ENCODE data around the gene ELP1. TPM values are rescaled to one million over a fixed set of nuclear protein-coding genes. Genes with fewer than 3 reads are reported as not detected.
"Not testable (repeated sequence)": the region's sequence is repeated elsewhere in the genome, so short reads cannot be mapped to it uniquely, and the experiment has no call there.

The ELP1 gene
- total RNA-seq, 1 experiment from 2014 or later, result 27.9 TPM

DNA sequence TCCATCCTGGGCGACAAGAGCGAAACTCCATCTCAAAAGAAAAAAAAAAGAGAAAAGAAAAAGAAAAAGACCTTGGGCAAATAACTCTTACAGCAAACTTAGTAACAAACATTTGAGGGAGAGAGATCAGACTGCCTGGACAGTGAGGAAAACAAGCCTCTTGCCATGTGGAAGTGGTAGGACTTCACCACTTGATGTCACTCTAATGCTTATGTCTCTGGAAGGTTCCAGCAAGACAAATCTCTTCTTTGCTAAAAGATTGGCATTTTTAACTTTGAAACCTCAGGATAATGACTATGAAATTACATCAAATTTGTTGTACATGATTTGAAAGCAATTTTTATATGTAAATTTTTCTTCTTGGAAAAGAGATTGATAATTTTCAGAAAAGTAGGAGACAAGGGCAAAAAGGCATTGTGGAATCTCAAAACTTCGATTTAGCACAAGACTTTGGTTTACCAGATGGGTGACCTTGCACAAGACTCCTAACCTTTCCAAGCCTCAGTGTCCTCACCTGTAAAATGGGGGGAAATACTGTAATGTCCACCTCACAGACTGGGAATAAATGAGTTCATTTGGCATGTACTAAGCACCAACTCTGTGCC, 83.5 kb downstream of the ELP1 start (continued):
- TF ChIP-seq, protein P1, sequence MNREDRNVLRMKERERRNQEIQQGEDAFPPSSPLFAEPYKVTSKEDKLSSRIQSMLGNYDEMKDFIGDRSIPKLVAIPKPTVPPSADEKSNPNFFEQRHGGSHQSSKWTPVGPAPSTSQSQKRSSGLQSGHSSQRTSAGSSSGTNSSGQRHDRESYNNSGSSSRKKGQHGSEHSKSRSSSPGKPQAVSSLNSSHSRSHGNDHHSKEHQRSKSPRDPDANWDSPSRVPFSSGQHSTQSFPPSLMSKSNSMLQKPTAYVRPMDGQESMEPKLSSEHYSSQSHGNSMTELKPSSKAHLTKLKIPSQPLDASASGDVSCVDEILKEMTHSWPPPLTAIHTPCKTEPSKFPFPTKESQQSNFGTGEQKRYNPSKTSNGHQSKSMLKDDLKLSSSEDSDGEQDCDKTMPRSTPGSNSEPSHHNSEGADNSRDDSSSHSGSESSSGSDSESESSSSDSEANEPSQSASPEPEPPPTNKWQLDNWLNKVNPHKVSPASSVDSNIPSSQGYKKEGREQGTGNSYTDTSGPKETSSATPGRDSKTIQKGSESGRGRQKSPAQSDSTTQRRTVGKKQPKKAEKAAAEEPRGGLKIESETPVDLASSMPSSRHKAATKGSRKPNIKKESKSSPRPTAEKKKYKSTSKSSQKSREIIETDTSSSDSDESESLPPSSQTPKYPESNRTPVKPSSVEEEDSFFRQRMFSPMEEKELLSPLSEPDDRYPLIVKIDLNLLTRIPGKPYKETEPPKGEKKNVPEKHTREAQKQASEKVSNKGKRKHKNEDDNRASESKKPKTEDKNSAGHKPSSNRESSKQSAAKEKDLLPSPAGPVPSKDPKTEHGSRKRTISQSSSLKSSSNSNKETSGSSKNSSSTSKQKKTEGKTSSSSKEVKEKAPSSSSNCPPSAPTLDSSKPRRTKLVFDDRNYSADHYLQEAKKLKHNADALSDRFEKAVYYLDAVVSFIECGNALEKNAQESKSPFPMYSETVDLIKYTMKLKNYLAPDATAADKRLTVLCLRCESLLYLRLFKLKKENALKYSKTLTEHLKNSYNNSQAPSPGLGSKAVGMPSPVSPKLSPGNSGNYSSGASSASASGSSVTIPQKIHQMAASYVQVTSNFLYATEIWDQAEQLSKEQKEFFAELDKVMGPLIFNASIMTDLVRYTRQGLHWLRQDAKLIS (CRISPR knock-in tag; IDR thresholded peaks at IDR 0.05; ENCODE audit: borderline replicate concordance), result no peak
- TF ChIP-seq GABPB1 (CRISPR knock-in tag; IDR thresholded peaks at IDR 0.05) (no peak), ZNF671 (CRISPR knock-in tag; IDR thresholded peaks at IDR 0.05) (no peak), ZNF121 (CRISPR knock-in tag; IDR thresholded peaks at IDR 0.05) (no peak), CREB1 (CRISPR knock-in tag; IDR thresholded peaks at IDR 0.05) (no peak), TP53 (CRISPR knock-in tag; IDR thresholded peaks at IDR 0.05) (no peak), IRF2 (CRISPR knock-in tag; IDR thresholded peaks at IDR 0.05; ENCODE audit: borderline replicate concordance, low read depth) (no peak)

DNA sequence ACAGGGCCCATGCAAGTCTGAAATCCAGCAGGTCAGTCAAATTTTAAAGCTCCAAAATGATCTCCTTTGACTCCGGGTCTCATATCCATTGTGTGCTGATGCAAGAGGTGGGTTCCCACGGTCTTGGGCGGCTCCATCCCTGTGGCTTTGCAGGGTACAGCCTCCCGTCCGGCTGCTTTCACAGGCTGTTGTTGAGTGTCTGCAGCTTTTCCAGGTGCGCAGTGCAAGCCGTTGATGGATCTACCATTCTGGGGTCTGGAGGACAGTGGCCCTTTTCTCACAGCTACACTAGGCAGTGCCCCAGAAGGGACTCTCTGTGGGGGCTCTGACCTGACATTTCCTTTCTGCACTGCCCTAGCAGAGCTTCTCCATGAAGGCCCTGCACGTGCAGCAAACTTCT, 85.6 kb downstream of the ELP1 start:
- H3K4me1 Mint-ChIP-seq; ATAC-seq; CTCF ChIA-PET; H3K4me3 Mint-ChIP-seq; H3K27me3 Mint-ChIP-seq (ENCODE audit: low read depth); H3K36me3 Mint-ChIP-seq; DNase-seq (ENCODE audit: low spot score); H3K27ac Mint-ChIP-seq; POLR2A ChIA-PET; H3K9me3 Mint-ChIP-seq: not testable (repeated sequence)

DNA sequence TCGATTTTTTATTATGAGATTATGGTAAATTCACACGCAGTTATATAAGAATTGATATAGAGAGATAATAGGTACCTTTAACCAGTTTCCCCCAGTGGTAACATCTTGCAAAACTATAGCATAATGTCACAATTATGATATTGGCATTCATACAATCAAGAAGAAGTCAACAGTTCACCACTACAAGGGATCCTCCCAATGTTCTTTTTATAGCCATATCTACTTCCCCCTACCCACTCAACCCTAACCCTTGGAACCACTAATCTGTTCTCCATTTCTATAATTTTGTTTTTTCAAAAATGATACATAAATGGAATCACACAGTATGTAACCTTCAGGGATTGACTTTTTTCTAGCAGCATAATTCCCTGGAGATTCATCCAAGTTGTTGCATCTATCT, 88.0 kb downstream of the ELP1 start:
- ChIA-PET POLR2A (no interaction called here), CTCF (no interaction called here)
- no peak overlapping the region for H3K27ac Mint-ChIP-seq
- H3K4me1 Mint-ChIP-seq, result peaks cover 9% of the 10 kb centered on the region; the same call in 1 of the 2 replicates
- H3K9me3 Mint-ChIP-seq, result no peaks in the 10 kb centered on the region
- no peak for DNase-seq (ENCODE audit: low spot score)
- no peak for ATAC-seq
- H3K36me3 Mint-ChIP-seq, result no peaks in the 10 kb centered on the region
- no peaks in the 10 kb centered on the region for H3K27me3 Mint-ChIP-seq (ENCODE audit: low read depth)
- H3K4me3 Mint-ChIP-seq, result no peak overlapping the region
- TF ChIP-seq, protein P1 (CRISPR knock-in tag; IDR thresholded peaks at IDR 0.05; ENCODE audit: borderline replicate concordance), result no peak
- TF ChIP-seq IRF2 (CRISPR knock-in tag; IDR thresholded peaks at IDR 0.05; ENCODE audit: borderline replicate concordance, low read depth) (no peak), TEAD4 (CRISPR knock-in tag; IDR thresholded peaks at IDR 0.05) (no peak), GRHL2 (CRISPR knock-in tag; IDR thresholded peaks at IDR 0.05; ENCODE audit: insufficient replicate concordance, severe bottlenecking) (no peak), ZNF232 (CRISPR knock-in tag; IDR thresholded peaks at IDR 0.05) (no peak), SOX15 (CRISPR knock-in tag; IDR thresholded peaks at IDR 0.05) (no peak), MXD4 (CRISPR knock-in tag; IDR thresholded peaks at IDR 0.05; ENCODE audit: borderline replicate concordance) (no peak), NFYB (CRISPR knock-in tag; conservative IDR thresholded peaks at IDR 0.05; ENCODE audit: low read depth) (no peak), FOXP1 (CRISPR knock-in tag; IDR thresholded peaks at IDR 0.05; ENCODE audit: borderline replicate concordance) (no peak), ZNF219 (CRISPR knock-in tag; IDR thresholded peaks at IDR 0.05; ENCODE audit: borderline replicate concordance) (no peak), SP1 (CRISPR knock-in tag; conservative IDR thresholded peaks at IDR 0.05) (no peak), NR1H2 (CRISPR knock-in tag; IDR thresholded peaks at IDR 0.05) (no peak)
- TF ChIP-seq, protein P2, sequence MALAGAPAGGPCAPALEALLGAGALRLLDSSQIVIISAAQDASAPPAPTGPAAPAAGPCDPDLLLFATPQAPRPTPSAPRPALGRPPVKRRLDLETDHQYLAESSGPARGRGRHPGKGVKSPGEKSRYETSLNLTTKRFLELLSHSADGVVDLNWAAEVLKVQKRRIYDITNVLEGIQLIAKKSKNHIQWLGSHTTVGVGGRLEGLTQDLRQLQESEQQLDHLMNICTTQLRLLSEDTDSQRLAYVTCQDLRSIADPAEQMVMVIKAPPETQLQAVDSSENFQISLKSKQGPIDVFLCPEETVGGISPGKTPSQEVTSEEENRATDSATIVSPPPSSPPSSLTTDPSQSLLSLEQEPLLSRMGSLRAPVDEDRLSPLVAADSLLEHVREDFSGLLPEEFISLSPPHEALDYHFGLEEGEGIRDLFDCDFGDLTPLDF (CRISPR knock-in tag; IDR thresholded peaks at IDR 0.05), result no peak

Measured in WTC11 (cell line).